ENCODE data around the gene NAA15.

- TF ChIP-seq CTCF (IDR thresholded peaks at IDR 0.05; ENCODE audit: low read depth, low read length) = no peak
- no peak for TF ChIP-seq POLR2A (IDR thresholded peaks at IDR 0.05; ENCODE audit: extremely low read depth, insufficient read length)
- TF ChIP-seq MAX (IDR thresholded peaks at IDR 0.05; ENCODE audit: low read depth, low read length) = no peak
- TF ChIP-seq MYC (IDR thresholded peaks at IDR 0.05; ENCODE audit: low read depth, low read length) = no peak
Measured at GRCh38 chr4:139443661-139444060, 142.4 kb downstream of the NAA15 start.
